Left ventricle myocardium superior (tissue), 1 donor: ENCODE measurements around the gene SHB. TPM values are rescaled to one million over a fixed set of nuclear protein-coding genes. Genes with fewer than 3 reads are reported as not detected.
"Not testable (repeated sequence)": the region's sequence is repeated elsewhere in the genome, so short reads cannot be mapped to it uniquely, and the experiment has no call there.

Experiments used
- ATAC-seq: fragments of 200-7000 bp; cut with Tn5 transposase; one replicate; pipeline ENCODE4 v1.9.1; 2020; ENCODE audit warnings: mild to moderate bottlenecking, moderate library complexity
- DNase-seq: peaks from one replicate; pipeline ENCODE4 v3.0.0-alpha.2; 2020
- intact Hi-C: fragments of 100-400 bp; cut with micrococcal nuclease; formaldehyde crosslinking; loops from one replicate; pipeline ENCODE4 v1.11.0; 2022
- total RNA-seq: library from RNA; stranded (reverse); fragmentation: NEBNext Ultra II Directional; extraction: Animal tissue kit (Norgen Biotek cat#: 25700); gene quantifications from one replicate; pipeline ENCODE4 v1.2.1, GENCODE V29; 2021
- donor health status: DM: no; HTN: yes; CAD: no; lungs with severe emphysema.

Gene SHB
- total RNA-seq, 1 donor from 2014 or later = 15.9 TPM

GRCh38 chr9:37970301-37971107 lies 98.5 kb downstream of the SHB start:
- ATAC-seq (no peak), DNase-seq (no peak)
- intact Hi-C loops = loop anchor here (10.0 kb wide), 1 partner anchor 56 kb away; no protein-coding TSS in a partner anchor

- ATAC-seq (no peak), DNase-seq (no peak)
- intact Hi-C loops = loop anchor here (10.0 kb wide), 1 partner anchor 55 kb away; no protein-coding TSS in a partner anchor
These were observed 99.3 kb downstream of the SHB start for GRCh38 chr9:37969558-37970300.

GRCh38 chr9:37969130-37969529 lies 99.9 kb downstream of the SHB start:
- DNase-seq = no peak
- peak; percentile 58 for ATAC-seq
- intact Hi-C loops = no loop called here

GRCh38 chr9:37968228-37968701 lies 100.8 kb downstream of the SHB start:
- intact Hi-C loops = no loop called here
- ATAC-seq (peak; percentile 12), DNase-seq (no peak)

- intact Hi-C loops = no loop called here
- no peak for DNase-seq
- ATAC-seq = no peak
These were observed 101.3 kb downstream of the SHB start for GRCh38 chr9:37967761-37968080.

- DNase-seq (no peak), ATAC-seq (no peak)
- intact Hi-C loops = no loop called here
These were observed 101.8 kb downstream of the SHB start for GRCh38 chr9:37967014-37967760.

GRCh38 chr9:37966412-37967013 lies 102.5 kb downstream of the SHB start:
- DNase-seq (no peak), ATAC-seq (no peak)
- intact Hi-C loops = no loop called here

GRCh38 chr9:37965676-37966345 lies 103.2 kb downstream of the SHB start:
- not testable (repeated sequence) for DNase-seq

GRCh38 chr9:37965116-37965515 lies 103.9 kb downstream of the SHB start:
- DNase-seq = no peak
- intact Hi-C loops = no loop called here
- ATAC-seq = no peak

More at GRCh38 chr9:37965676-37966345, 103.2 kb downstream of the SHB start:
- ATAC-seq, intact Hi-C loops: not testable (repeated sequence)

- DNase-seq (no peak), ATAC-seq (no peak)
- intact Hi-C loops = no loop called here
These were observed 104.3 kb downstream of the SHB start for GRCh38 chr9:37964740-37965081.

GRCh38 chr9:37963936-37964739 lies 104.9 kb downstream of the SHB start:
- ATAC-seq (peak; percentile 44), DNase-seq (no peak)
- intact Hi-C loops = no loop called here

GRCh38 chr9:37961351-37961750 lies 107.7 kb downstream of the SHB start:
- intact Hi-C loops = no loop called here
- ATAC-seq (no peak), DNase-seq (no peak)

- DNase-seq = no peak
- ATAC-seq = no peak
- intact Hi-C loops = no loop called here
These were observed 108.4 kb downstream of the SHB start for GRCh38 chr9:37960631-37961030.

GRCh38 chr9:37959976-37960375 lies 109.1 kb downstream of the SHB start:
- intact Hi-C loops = no loop called here
- ATAC-seq (no peak), DNase-seq (no peak)

- DNase-seq (no peak), ATAC-seq (no peak)
- intact Hi-C loops = no loop called here
These were observed 110.9 kb downstream of the SHB start for GRCh38 chr9:37958154-37958553.

- no peak for ATAC-seq
- no peak for DNase-seq
- intact Hi-C loops = no loop called here
These were observed 111.4 kb downstream of the SHB start for GRCh38 chr9:37957664-37957953.

- intact Hi-C loops = no loop called here
- DNase-seq (no peak), ATAC-seq (peak; percentile 72)
These were observed 111.9 kb downstream of the SHB start for GRCh38 chr9:37956904-37957663.

- intact Hi-C loops = no loop called here
- DNase-seq (no peak), ATAC-seq (no peak)
These were observed 112.6 kb downstream of the SHB start for GRCh38 chr9:37956423-37956820.
